Spleen (tissue), 7 donors: Measurements from ENCODE around the gene ACP3.
"Not testable (repeated sequence)": the region's sequence is repeated elsewhere in the genome, so short reads cannot be mapped to it uniquely, and the experiment has no call there.

Experiments
- POLR2A ChIP-seq, 3 donors: fragments of 450-650 bp; IDR thresholded peaks; one replicate each; pipeline ENCODE4 v1.5.1; 2017; ENCODE audit warnings: antibody characterized with exemption in 3 of 3, mild to moderate bottlenecking in 1 of 3
- POLR2AphosphoS5 ChIP-seq, 3 donors: sonication (generic); formaldehyde crosslinking; IDR thresholded peaks; one replicate each; pipeline ENCODE4 v1.5.1; 2017; ENCODE audit warnings: antibody characterized with exemption in 3 of 3
- TF ChIP-seq, protein P1 (sequence below), 11 experiments: fragments of 200-600 bp in 7 of 11; fragments of 450-650 bp in 4 of 11; sonication (generic) in 4 of 11; IDR thresholded peaks in 8 of 11; conservative IDR thresholded peaks in 3 of 11; 1 replicate in 7 of 11; 2 replicates in 4 of 11; pipeline versions ENCODE4 v1.4.0 to v1.8.0; 2016 to 2021; ENCODE audit warnings: antibody characterized with exemption in 11 of 11, inconsistent platforms in 4 of 11, mild to moderate bottlenecking in 1 of 11
- donor health status: DM: no; HTN: no; CAD: no; lungs with moderate emphysema.
- donor health status: DM: no; HTN: no; CAD: no.
- donor health status: DM: no; HTN: no; CAD: no.

DNA sequence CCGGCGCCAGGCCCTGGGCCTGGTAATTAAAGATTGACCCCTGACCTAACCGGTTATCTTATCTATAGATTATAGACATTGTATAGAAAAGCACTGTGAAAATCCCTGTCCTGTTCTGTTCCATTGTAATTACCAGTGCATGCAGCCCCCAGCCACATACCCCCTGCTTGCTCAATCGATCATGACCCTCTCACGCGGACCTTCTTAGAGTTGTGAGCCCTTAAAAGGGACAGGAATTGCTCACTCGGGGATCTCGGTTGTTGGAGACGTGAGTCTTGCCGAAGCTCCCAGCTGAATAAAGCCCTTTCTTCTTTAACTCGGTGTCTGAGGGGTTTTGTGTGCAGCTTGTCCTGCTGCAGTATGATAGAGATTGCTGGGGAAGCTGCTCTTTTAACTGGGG, 7.2 kb upstream of the ACP3 start:
- TF ChIP-seq, protein P1, sequence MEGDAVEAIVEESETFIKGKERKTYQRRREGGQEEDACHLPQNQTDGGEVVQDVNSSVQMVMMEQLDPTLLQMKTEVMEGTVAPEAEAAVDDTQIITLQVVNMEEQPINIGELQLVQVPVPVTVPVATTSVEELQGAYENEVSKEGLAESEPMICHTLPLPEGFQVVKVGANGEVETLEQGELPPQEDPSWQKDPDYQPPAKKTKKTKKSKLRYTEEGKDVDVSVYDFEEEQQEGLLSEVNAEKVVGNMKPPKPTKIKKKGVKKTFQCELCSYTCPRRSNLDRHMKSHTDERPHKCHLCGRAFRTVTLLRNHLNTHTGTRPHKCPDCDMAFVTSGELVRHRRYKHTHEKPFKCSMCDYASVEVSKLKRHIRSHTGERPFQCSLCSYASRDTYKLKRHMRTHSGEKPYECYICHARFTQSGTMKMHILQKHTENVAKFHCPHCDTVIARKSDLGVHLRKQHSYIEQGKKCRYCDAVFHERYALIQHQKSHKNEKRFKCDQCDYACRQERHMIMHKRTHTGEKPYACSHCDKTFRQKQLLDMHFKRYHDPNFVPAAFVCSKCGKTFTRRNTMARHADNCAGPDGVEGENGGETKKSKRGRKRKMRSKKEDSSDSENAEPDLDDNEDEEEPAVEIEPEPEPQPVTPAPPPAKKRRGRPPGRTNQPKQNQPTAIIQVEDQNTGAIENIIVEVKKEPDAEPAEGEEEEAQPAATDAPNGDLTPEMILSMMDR (IDR thresholded peaks at IDR 0.05 in 8 of 11, conservative IDR thresholded peaks at IDR 0.05 in 3 of 11) = not testable (repeated sequence)
- TF ChIP-seq POLR2A, POLR2AphosphoS5 (IDR thresholded peaks at IDR 0.05): not testable (repeated sequence)
